ENCODE measurements around the gene RAP2B. TPM values are rescaled to one million over a fixed set of nuclear protein-coding genes. Genes with fewer than 3 reads are reported as not detected.

RAP2B gene
- polyA plus RNA-seq, 1 donor from 2014 or later = 3.9 TPM

DNA sequence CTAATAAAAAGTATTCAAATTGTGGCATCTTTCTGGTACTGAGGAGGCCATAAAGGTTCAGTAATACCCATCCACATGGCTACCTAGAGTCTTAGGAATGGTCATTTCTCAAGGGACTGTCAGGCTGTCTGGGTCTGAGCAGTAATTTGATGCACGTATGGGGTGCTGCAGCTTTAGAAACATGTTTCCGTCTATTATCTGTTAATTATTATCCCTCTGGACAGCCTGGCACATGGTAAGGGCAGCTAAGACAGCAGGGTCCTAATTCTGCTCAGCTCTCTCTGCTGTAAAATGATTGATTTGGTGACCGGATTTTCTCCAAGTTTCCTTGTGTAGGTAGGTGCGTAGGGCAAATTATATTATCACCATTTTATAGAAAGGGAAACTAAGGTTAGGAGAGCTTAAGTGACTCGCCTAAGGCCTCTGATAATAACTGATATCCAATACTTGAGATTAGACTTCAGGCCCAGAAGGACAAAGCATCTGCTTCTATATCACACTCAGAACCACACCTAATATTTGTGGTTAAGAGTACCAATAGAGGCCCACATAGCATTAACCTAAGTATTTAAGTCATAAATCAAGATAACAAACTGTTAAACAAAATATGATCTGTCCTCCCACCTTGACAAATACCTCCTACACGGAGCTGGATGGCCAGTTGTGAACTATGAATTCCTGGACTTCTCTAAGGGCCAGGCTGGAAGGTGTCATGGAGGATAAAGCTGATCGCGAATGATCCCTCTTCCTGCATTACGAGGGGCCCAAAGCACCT lies 2.9 kb upstream of the RAP2B start:
- Histone ChIP-seq H3K36me3 (ENCODE audit: insufficient read depth, low read length) (no peaks in the 10 kb centered on the region), H3K9ac (ENCODE audit: low read length) (no peak overlapping the region), H3K9me3 (ENCODE audit: low read length) (no peaks in the 10 kb centered on the region), H3K4me3 (ENCODE audit: low read length) (no peak overlapping the region), H4K20me1 (ENCODE audit: insufficient read depth) (no peaks in the 10 kb centered on the region), H3K9me2 (ENCODE audit: insufficient read depth, low read length) (no peaks in the 10 kb centered on the region), H3K79me2 (replicated peaks; ENCODE audit: insufficient read depth, low read length) (peaks cover 11% of the 10 kb centered on the region), H3K4me2 (ENCODE audit: low read length) (no peak overlapping the region), H3F3A (ENCODE audit: insufficient read depth, low read length, poor library complexity, severe bottlenecking) (no peaks in the 10 kb centered on the region), H3K27me3 (ENCODE audit: insufficient read depth, low read depth, low read length) (no peaks in the 10 kb centered on the region), H2AFZ (ENCODE audit: low read depth, low read length) (no peak overlapping the region), H3K27ac (ENCODE audit: low read length) (no peak overlapping the region)
- TF ChIP-seq POLR2AphosphoS5 (IDR thresholded peaks at IDR 0.05) = no peak
- no peak for TF ChIP-seq EZH2 (IDR thresholded peaks at IDR 0.05; ENCODE audit: borderline replicate concordance, insufficient read depth, low read length, poor library complexity, severe bottlenecking)
- TF ChIP-seq TAF1 (IDR thresholded peaks at IDR 0.05; ENCODE audit: low read depth) = no peak
- TF ChIP-seq, protein P1, sequence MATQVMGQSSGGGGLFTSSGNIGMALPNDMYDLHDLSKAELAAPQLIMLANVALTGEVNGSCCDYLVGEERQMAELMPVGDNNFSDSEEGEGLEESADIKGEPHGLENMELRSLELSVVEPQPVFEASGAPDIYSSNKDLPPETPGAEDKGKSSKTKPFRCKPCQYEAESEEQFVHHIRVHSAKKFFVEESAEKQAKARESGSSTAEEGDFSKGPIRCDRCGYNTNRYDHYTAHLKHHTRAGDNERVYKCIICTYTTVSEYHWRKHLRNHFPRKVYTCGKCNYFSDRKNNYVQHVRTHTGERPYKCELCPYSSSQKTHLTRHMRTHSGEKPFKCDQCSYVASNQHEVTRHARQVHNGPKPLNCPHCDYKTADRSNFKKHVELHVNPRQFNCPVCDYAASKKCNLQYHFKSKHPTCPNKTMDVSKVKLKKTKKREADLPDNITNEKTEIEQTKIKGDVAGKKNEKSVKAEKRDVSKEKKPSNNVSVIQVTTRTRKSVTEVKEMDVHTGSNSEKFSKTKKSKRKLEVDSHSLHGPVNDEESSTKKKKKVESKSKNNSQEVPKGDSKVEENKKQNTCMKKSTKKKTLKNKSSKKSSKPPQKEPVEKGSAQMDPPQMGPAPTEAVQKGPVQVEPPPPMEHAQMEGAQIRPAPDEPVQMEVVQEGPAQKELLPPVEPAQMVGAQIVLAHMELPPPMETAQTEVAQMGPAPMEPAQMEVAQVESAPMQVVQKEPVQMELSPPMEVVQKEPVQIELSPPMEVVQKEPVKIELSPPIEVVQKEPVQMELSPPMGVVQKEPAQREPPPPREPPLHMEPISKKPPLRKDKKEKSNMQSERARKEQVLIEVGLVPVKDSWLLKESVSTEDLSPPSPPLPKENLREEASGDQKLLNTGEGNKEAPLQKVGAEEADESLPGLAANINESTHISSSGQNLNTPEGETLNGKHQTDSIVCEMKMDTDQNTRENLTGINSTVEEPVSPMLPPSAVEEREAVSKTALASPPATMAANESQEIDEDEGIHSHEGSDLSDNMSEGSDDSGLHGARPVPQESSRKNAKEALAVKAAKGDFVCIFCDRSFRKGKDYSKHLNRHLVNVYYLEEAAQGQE (IDR thresholded peaks at IDR 0.05; ENCODE audit: borderline replicate concordance) = no peak
- no peak for TF ChIP-seq SMC3 (conservative IDR thresholded peaks at IDR 0.05; ENCODE audit: poor library complexity)
- no peak for TF ChIP-seq MXI1 (conservative IDR thresholded peaks at IDR 0.05; ENCODE audit: poor library complexity, severe bottlenecking)
- TF ChIP-seq, protein P2, sequence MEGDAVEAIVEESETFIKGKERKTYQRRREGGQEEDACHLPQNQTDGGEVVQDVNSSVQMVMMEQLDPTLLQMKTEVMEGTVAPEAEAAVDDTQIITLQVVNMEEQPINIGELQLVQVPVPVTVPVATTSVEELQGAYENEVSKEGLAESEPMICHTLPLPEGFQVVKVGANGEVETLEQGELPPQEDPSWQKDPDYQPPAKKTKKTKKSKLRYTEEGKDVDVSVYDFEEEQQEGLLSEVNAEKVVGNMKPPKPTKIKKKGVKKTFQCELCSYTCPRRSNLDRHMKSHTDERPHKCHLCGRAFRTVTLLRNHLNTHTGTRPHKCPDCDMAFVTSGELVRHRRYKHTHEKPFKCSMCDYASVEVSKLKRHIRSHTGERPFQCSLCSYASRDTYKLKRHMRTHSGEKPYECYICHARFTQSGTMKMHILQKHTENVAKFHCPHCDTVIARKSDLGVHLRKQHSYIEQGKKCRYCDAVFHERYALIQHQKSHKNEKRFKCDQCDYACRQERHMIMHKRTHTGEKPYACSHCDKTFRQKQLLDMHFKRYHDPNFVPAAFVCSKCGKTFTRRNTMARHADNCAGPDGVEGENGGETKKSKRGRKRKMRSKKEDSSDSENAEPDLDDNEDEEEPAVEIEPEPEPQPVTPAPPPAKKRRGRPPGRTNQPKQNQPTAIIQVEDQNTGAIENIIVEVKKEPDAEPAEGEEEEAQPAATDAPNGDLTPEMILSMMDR (IDR thresholded peaks at IDR 0.05; ENCODE audit: poor library complexity, severe bottlenecking) = no peak
- TF ChIP-seq EP300 (conservative IDR thresholded peaks at IDR 0.05; ENCODE audit: poor library complexity, severe bottlenecking) = no peak
- no peak for TF ChIP-seq RAD21 (conservative IDR thresholded peaks at IDR 0.05)

- no peaks in the 10 kb centered on the region for H4K20me1 ChIP-seq (ENCODE audit: insufficient read depth)
- H2AFZ ChIP-seq (ENCODE audit: low read depth, low read length) = no peak overlapping the region
- H3K9me2 ChIP-seq (ENCODE audit: insufficient read depth, low read length) = no peaks in the 10 kb centered on the region
- no peaks in the 10 kb centered on the region for H3F3A ChIP-seq (ENCODE audit: insufficient read depth, low read length, poor library complexity, severe bottlenecking)
- peak overlapping the region; percentile 91 for H3K4me3 ChIP-seq (ENCODE audit: low read length)
- H3K27ac ChIP-seq (ENCODE audit: low read length) = no peak overlapping the region
- H3K4me2 ChIP-seq (ENCODE audit: low read length) = peak overlapping the region; percentile 90
- TF ChIP-seq, protein P1 (IDR thresholded peaks at IDR 0.05; ENCODE audit: borderline replicate concordance) = no peak
- TF ChIP-seq MXI1 (conservative IDR thresholded peaks at IDR 0.05; ENCODE audit: poor library complexity, severe bottlenecking) (no peak), EP300 (conservative IDR thresholded peaks at IDR 0.05; ENCODE audit: poor library complexity, severe bottlenecking) (no peak), TAF1 (IDR thresholded peaks at IDR 0.05; ENCODE audit: low read depth) (no peak), EZH2 (IDR thresholded peaks at IDR 0.05; ENCODE audit: borderline replicate concordance, insufficient read depth, low read length, poor library complexity, severe bottlenecking) (no peak), POLR2AphosphoS5 (IDR thresholded peaks at IDR 0.05) (no peak), SMC3 (conservative IDR thresholded peaks at IDR 0.05; ENCODE audit: poor library complexity) (no peak), RAD21 (conservative IDR thresholded peaks at IDR 0.05) (no peak)
- TF ChIP-seq, protein P2 (IDR thresholded peaks at IDR 0.05; ENCODE audit: poor library complexity, severe bottlenecking) = no peak
- peak overlapping the region; percentile 38 for H3K9ac ChIP-seq (ENCODE audit: low read length)
- no peaks in the 10 kb centered on the region for H3K27me3 ChIP-seq (ENCODE audit: insufficient read depth, low read depth, low read length)
- H3K36me3 ChIP-seq (ENCODE audit: insufficient read depth, low read length) = no peaks in the 10 kb centered on the region
- no peaks in the 10 kb centered on the region for H3K9me3 ChIP-seq (ENCODE audit: low read length)
- peaks cover 18% of the 10 kb centered on the region for H3K79me2 ChIP-seq (replicated peaks; ENCODE audit: insufficient read depth, low read length)
Measured at GRCh38 chr3:153159771-153160397, 2.1 kb upstream of the RAP2B start.

All from neural cell (in vitro differentiated cells).